ENCODE results near the gene GALNTL6.

The GALNTL6 gene

DNA sequence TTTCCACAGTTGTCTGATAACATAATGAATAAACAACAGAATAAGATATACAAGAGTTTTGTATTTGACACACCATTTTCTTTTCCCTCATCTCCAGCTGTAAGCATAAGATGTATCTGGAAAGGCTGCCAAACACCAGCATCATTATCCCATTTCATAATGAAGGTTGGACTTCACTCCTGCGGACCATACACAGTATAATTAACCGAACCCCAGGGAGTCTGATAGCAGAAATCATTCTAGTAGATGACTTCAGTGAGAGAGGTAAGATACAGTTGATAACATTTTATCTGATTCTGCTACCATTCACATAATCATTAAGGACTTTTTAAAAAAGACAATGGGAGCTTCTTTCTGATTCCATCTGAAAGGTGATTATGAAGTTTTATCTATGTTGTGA lies 535.2 kb downstream of the GALNTL6 start:
- Histone ChIP-seq H3K4me1 (ENCODE audit: insufficient read depth, insufficient read length) (no peaks in the 10 kb centered on the region), H3K36me3 (ENCODE audit: insufficient read depth, insufficient read length, low read length) (no peaks in the 10 kb centered on the region), H3K9ac (ENCODE audit: insufficient read length, low read depth) (no peak overlapping the region), H3K27me3 (ENCODE audit: insufficient read depth, insufficient read length) (no peaks in the 10 kb centered on the region), H3K9me3 (ENCODE audit: insufficient read depth, low read length) (no peaks in the 10 kb centered on the region), H3K4me3 (ENCODE audit: insufficient read length, low read depth) (no peak overlapping the region)
- no peak for TF ChIP-seq SUZ12 (IDR thresholded peaks at IDR 0.05; ENCODE audit: extremely low read depth, insufficient read depth, insufficient read length)
- no peak for TF ChIP-seq YY1 (IDR thresholded peaks at IDR 0.05; ENCODE audit: insufficient read depth, insufficient read length)
- TF ChIP-seq ZNF274 (IDR thresholded peaks at IDR 0.05; ENCODE audit: low read depth, low read length), result no peak
- DNase-seq (ENCODE audit: low read depth, low spot score), result no peak

DNA sequence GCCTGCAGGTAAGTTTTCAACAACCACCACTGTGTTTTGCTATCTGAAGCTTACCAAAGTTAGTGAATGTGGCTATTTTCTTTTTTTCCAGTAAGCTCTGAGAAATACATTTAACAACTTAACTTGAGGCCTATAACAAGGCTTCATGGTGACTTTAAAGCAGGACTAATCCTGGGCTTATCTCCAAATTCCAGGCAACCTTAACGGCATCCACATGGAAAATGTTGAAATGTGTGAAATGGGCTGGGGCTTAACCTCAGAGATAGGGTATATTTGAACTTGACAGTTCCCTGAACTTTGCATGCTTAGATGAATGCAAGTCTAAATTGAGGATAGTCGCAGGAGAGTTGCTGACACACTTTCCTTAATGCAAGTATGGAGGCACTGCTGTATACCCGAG lies 539.2 kb downstream of the GALNTL6 start:
- Histone ChIP-seq H3K4me1 (ENCODE audit: insufficient read depth, insufficient read length) (no peaks in the 10 kb centered on the region), H3K9ac (ENCODE audit: insufficient read length, low read depth) (no peak overlapping the region), H3K27me3 (ENCODE audit: insufficient read depth, insufficient read length) (no peaks in the 10 kb centered on the region), H3K9me3 (ENCODE audit: insufficient read depth, low read length) (no peaks in the 10 kb centered on the region), H3K36me3 (ENCODE audit: insufficient read depth, insufficient read length, low read length) (no peaks in the 10 kb centered on the region), H3K4me3 (ENCODE audit: insufficient read length, low read depth) (no peak overlapping the region)
- no peak for DNase-seq (ENCODE audit: low read depth, low spot score)
- no peak for TF ChIP-seq YY1 (IDR thresholded peaks at IDR 0.05; ENCODE audit: insufficient read depth, insufficient read length)
- TF ChIP-seq SUZ12 (IDR thresholded peaks at IDR 0.05; ENCODE audit: extremely low read depth, insufficient read depth, insufficient read length), result no peak
- no peak for TF ChIP-seq ZNF274 (IDR thresholded peaks at IDR 0.05; ENCODE audit: low read depth, low read length)

DNA sequence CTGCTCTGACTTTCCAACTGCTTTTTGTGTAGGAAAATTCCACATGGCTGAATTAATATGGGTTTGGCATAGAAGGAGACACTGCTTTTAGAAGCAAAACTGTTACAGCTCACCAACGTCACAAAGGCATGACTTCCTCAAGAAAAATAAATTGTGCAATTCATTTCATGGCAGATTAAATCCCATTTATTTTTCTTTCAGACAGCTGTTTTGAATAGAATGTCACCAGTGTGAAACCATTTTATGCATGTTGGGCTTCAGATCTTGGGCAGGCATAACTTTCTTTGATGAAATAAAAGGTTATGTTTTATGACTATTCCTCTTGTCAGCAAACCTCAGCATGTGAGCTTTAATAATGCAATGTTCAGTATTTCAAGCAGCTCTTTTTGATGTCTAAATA lies 542.8 kb downstream of the GALNTL6 start:
- Histone ChIP-seq H3K27me3 (ENCODE audit: insufficient read depth, insufficient read length) (no peaks in the 10 kb centered on the region), H3K36me3 (ENCODE audit: insufficient read depth, insufficient read length, low read length) (no peaks in the 10 kb centered on the region), H3K4me1 (ENCODE audit: insufficient read depth, insufficient read length) (no peaks in the 10 kb centered on the region), H3K9me3 (ENCODE audit: insufficient read depth, low read length) (no peaks in the 10 kb centered on the region), H3K9ac (ENCODE audit: insufficient read length, low read depth) (no peak overlapping the region), H3K4me3 (ENCODE audit: insufficient read length, low read depth) (no peak overlapping the region)
- no peak for DNase-seq (ENCODE audit: low read depth, low spot score)
- no peak for TF ChIP-seq YY1 (IDR thresholded peaks at IDR 0.05; ENCODE audit: insufficient read depth, insufficient read length)
- no peak for TF ChIP-seq SUZ12 (IDR thresholded peaks at IDR 0.05; ENCODE audit: extremely low read depth, insufficient read depth, insufficient read length)
- TF ChIP-seq ZNF274 (IDR thresholded peaks at IDR 0.05; ENCODE audit: low read depth, low read length), result no peak

DNA sequence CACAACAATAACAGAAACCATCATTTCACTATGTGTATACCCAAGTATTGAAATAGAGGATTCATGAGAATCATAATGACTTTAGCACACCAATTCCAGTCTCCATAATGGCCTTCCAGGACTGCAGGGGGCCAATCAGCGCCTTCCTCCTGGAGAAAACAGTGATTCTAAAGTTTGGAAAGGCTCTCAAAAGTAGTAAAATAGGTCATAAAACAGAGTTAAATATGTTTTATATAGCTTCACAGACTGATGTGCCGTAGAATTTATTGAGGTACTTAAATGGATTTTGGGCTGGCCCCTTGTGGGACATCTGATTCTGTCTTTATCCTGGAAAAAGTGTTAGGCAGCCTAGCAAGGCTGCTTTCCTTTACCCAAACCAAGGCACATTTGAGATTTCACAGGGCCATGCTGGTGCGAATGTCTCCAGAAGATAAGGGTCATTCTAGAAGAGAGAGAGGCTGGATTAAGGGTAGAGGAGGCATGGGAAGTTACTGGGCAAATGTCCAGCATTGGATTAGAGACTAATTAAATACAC lies 543.9 kb downstream of the GALNTL6 start:
- H3K4me3 ChIP-seq (ENCODE audit: insufficient read length, low read depth), result no peak overlapping the region

DNA sequence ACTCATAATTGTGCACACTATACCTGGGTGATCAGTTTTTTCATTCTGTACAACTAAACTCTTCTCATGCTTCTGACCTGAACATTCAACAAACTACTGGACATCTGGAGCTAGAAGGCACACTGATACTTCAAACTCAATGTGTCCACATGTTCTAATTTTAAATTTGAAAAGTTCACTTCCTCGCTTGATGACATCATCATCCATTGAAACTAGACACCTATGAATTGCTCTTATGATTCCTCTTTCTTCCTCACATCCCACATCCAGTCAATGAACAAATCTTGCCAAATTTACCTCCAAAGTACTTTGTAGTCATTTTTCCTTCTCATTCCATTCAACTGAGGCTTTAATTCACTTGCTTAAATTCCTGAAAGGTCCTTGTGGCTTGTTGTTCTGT lies 549.4 kb downstream of the GALNTL6 start:
- Histone ChIP-seq H3K4me1 (ENCODE audit: insufficient read depth, insufficient read length) (no peaks in the 10 kb centered on the region), H3K36me3 (ENCODE audit: insufficient read depth, insufficient read length, low read length) (no peaks in the 10 kb centered on the region), H3K9ac (ENCODE audit: insufficient read length, low read depth) (no peak overlapping the region), H3K27me3 (ENCODE audit: insufficient read depth, insufficient read length) (no peaks in the 10 kb centered on the region), H3K9me3 (ENCODE audit: insufficient read depth, low read length) (no peaks in the 10 kb centered on the region), H3K4me3 (ENCODE audit: insufficient read length, low read depth) (no peak overlapping the region)
- DNase-seq (ENCODE audit: low read depth, low spot score), result no peak
- TF ChIP-seq SUZ12 (IDR thresholded peaks at IDR 0.05; ENCODE audit: extremely low read depth, insufficient read depth, insufficient read length), result no peak
- TF ChIP-seq YY1 (IDR thresholded peaks at IDR 0.05; ENCODE audit: insufficient read depth, insufficient read length), result no peak
- no peak for TF ChIP-seq ZNF274 (IDR thresholded peaks at IDR 0.05; ENCODE audit: low read depth, low read length)

More for the DNA sequence above, 543.9 kb downstream of the GALNTL6 start:
- H3K36me3 ChIP-seq (ENCODE audit: insufficient read depth, insufficient read length, low read length), result no peaks in the 10 kb centered on the region
- no peaks in the 10 kb centered on the region for H3K4me1 ChIP-seq (ENCODE audit: insufficient read depth, insufficient read length)
- H3K9ac ChIP-seq (ENCODE audit: insufficient read length, low read depth), result no peak overlapping the region
- H3K9me3 ChIP-seq (ENCODE audit: insufficient read depth, low read length), result no peaks in the 10 kb centered on the region
- TF ChIP-seq ZNF274 (IDR thresholded peaks at IDR 0.05; ENCODE audit: low read depth, low read length) (no peak), YY1 (IDR thresholded peaks at IDR 0.05; ENCODE audit: insufficient read depth, insufficient read length) (no peak), SUZ12 (IDR thresholded peaks at IDR 0.05; ENCODE audit: extremely low read depth, insufficient read depth, insufficient read length) (no peak)
- no peaks in the 10 kb centered on the region for H3K27me3 ChIP-seq (ENCODE audit: insufficient read depth, insufficient read length)
- DNase-seq (ENCODE audit: low read depth, low spot score), result no peak

DNA sequence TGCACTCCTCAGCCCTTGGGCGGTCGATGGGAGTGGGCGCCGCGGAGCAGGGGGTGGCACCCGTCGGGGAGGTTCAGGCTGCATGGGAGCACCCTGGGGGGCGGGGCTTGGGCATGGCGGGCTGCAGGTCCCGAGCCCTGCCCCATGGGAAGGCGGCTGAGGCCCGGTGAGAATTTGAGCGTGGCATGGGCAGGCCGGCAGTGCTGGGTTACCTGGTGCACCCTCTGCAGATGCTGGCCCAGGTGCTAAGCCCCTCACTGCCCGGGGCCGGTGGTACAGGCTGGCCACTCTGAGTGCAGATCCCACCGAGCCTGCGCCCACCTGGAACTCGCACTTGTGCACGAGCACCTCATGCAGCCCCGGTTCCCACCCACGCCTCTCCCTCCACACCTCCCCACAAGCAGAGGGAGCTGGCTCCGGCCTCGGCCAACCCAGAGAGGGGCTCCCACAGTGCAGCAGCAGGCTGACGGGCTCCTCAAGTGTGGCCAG lies 556.3 kb downstream of the GALNTL6 start:
- H3K4me3 ChIP-seq (ENCODE audit: insufficient read length, low read depth), result no peak overlapping the region
- no peak overlapping the region for H3K9ac ChIP-seq (ENCODE audit: insufficient read length, low read depth)
- TF ChIP-seq ZNF274 (IDR thresholded peaks at IDR 0.05; ENCODE audit: low read depth, low read length) (no peak), SUZ12 (IDR thresholded peaks at IDR 0.05; ENCODE audit: extremely low read depth, insufficient read depth, insufficient read length) (no peak), YY1 (IDR thresholded peaks at IDR 0.05; ENCODE audit: insufficient read depth, insufficient read length) (no peak)
- DNase-seq (ENCODE audit: low read depth, low spot score), result no peak
- H3K27me3 ChIP-seq (ENCODE audit: insufficient read depth, insufficient read length), result no peaks in the 10 kb centered on the region
- peaks cover 10% of the 10 kb centered on the region; the same call in 1 of the 2 replicates for H3K9me3 ChIP-seq (ENCODE audit: insufficient read depth, low read length)
- no peaks in the 10 kb centered on the region for H3K36me3 ChIP-seq (ENCODE audit: insufficient read depth, insufficient read length, low read length)
- no peaks in the 10 kb centered on the region for H3K4me1 ChIP-seq (ENCODE audit: insufficient read depth, insufficient read length)

DNA sequence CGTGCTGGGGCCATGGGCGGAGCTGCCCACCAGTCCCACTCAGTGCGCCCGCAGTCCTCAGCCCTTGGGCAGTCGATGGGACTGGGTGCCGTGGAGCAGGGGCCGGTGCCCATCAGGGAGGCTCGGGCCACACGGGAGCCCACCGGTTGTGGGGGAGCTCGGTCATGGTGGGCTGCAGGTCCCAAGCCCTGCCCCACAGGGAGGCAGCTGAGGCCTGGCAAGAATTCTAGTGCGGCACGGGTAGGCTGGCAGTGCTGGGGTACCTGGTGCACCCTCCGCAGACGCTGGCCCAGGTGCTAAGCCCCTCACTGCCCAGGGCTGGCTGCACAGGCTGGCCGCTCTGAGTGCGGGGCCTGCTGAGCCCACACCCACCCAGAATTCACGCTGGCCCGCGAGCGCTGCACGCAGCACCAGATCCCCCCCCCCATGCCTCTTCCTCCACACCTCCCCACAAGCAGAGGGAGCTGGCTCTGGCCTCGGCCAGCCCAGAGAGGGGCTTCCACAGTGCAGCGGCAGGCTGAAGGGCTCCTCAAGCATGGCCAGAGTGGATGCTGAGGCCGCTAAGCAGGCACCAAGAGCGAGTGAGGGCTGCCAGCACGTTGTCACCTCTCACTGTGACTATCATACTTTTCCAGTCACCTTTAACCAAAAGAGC lies 564.4 kb downstream of the GALNTL6 start:
- no peaks in the 10 kb centered on the region for H3K27me3 ChIP-seq (ENCODE audit: insufficient read depth, insufficient read length)

More for the DNA sequence above, 564.4 kb downstream of the GALNTL6 start:
- Histone ChIP-seq H3K4me3 (ENCODE audit: insufficient read length, low read depth) (no peak overlapping the region), H3K9me3 (ENCODE audit: insufficient read depth, low read length) (peaks cover 10% of the 10 kb centered on the region; the same call in 1 of the 2 replicates), H3K9ac (ENCODE audit: insufficient read length, low read depth) (no peak overlapping the region), H3K4me1 (ENCODE audit: insufficient read depth, insufficient read length) (no peaks in the 10 kb centered on the region), H3K36me3 (ENCODE audit: insufficient read depth, insufficient read length, low read length) (no peaks in the 10 kb centered on the region)
- DNase-seq (ENCODE audit: low read depth, low spot score), result no peak
- TF ChIP-seq SUZ12 (IDR thresholded peaks at IDR 0.05; ENCODE audit: extremely low read depth, insufficient read depth, insufficient read length), result no peak
- TF ChIP-seq ZNF274 (IDR thresholded peaks at IDR 0.05; ENCODE audit: low read depth, low read length), result no peak
- TF ChIP-seq YY1 (IDR thresholded peaks at IDR 0.05; ENCODE audit: insufficient read depth, insufficient read length), result no peak
